HepG2 (cell line): ENCODE measurements around the gene AK9.

Experiments
- AHR ChIP-seq: IDR thresholded peaks from 2 replicates; pipeline ENCODE4 v1.6.1; 2018; ENCODE audit warnings: missing genetic modification reagents, missing compliant biosample characterization
- ARHGAP35 ChIP-seq: sonication (generic); formaldehyde crosslinking; IDR thresholded peaks from 2 replicates; pipeline ENCODE4 v1.9.0; 2022; ENCODE audit warnings: mild to moderate bottlenecking, inconsistent platforms, moderate library complexity, missing genetic modification reagents, borderline replicate concordance
- CHD2 ChIP-seq: IDR thresholded peaks from 2 replicates; pipeline ENCODE4 v1.6.1; 2011; ENCODE audit warnings: low read depth, low read length, improper control_type of control experiment
- EZH2 ChIP-seq: conservative IDR thresholded peaks from 2 replicates; pipeline ENCODE4 v1.6.1; 2012; ENCODE audit warnings: mild to moderate bottlenecking, low read depth, low read length, moderate library complexity
- FOXP1 ChIP-seq, 2 experiments: fragments of 450-650 bp in 1 of 2; IDR thresholded peaks; 2 replicates each; pipeline ENCODE4 v1.6.1; 2017 to 2018; ENCODE audit warnings: antibody characterized with exemption in 1 of 2
- HNRNPH1 ChIP-seq: fragments of 200-400 bp; formaldehyde crosslinking; optimal IDR thresholded peaks from 2 replicates; pipeline ENCODE3; 2017; ENCODE audit warnings: mild to moderate bottlenecking, low read depth, low read length
- ZNF274 ChIP-seq: sonication (generic); formaldehyde crosslinking; IDR thresholded peaks from 2 replicates; pipeline ENCODE4 v1.5.1; 2020; ENCODE audit warnings: mild to moderate bottlenecking, missing genetic modification reagents
- TF ChIP-seq, protein P1 (sequence below): sonication (generic); formaldehyde crosslinking; IDR thresholded peaks from 2 replicates; pipeline ENCODE4 v1.5.0; 2020; ENCODE audit warnings: mild to moderate bottlenecking, missing genetic modification reagents, moderate library complexity

DNA sequence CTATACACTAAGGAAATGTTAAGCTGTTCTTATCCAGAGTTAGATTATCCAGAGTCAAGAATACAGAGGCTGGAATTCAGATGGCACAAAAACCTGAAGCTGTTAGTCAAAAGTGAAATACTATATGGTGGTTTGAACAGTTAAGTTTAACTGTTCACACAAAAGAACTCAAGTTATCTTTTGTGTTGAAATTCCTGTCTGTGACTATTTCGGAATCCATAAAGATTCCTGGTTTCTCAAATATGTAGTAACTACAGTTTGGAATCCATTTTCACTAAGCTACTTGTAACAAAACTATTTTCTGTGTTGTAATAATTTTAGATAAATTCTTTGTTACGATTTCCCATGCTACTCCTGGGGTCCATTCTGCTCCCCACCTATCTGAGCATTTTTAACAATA lies 24.6 kb upstream of the AK9 start:
- TF ChIP-seq CHD2 (no peak), ZNF274 (CRISPR knock-in tag) (no peak), HNRNPH1 (no peak), EZH2 (no peak), AHR (CRISPR knock-in tag) (no peak), FOXP1 (IDR thresholded peaks at IDR 0.05) (no peak), FOXP1 (CRISPR knock-in tag; IDR thresholded peaks at IDR 0.05) (no peak), ARHGAP35 (CRISPR knock-in tag) (no peak)
- TF ChIP-seq, protein P1, sequence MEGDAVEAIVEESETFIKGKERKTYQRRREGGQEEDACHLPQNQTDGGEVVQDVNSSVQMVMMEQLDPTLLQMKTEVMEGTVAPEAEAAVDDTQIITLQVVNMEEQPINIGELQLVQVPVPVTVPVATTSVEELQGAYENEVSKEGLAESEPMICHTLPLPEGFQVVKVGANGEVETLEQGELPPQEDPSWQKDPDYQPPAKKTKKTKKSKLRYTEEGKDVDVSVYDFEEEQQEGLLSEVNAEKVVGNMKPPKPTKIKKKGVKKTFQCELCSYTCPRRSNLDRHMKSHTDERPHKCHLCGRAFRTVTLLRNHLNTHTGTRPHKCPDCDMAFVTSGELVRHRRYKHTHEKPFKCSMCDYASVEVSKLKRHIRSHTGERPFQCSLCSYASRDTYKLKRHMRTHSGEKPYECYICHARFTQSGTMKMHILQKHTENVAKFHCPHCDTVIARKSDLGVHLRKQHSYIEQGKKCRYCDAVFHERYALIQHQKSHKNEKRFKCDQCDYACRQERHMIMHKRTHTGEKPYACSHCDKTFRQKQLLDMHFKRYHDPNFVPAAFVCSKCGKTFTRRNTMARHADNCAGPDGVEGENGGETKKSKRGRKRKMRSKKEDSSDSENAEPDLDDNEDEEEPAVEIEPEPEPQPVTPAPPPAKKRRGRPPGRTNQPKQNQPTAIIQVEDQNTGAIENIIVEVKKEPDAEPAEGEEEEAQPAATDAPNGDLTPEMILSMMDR (CRISPR knock-in tag) = no peak
